D341Med (cell line): ENCODE data around the gene NFATC2.
A peak's percentile ranks its signal among the peaks of the same experiment; 100 is the strongest.

Experiments
- DNase-seq: peaks from one replicate; pipeline ENCODE4 v3.0.0; 2012; ENCODE audit warnings: low spot score

The NFATC2 gene

DNA sequence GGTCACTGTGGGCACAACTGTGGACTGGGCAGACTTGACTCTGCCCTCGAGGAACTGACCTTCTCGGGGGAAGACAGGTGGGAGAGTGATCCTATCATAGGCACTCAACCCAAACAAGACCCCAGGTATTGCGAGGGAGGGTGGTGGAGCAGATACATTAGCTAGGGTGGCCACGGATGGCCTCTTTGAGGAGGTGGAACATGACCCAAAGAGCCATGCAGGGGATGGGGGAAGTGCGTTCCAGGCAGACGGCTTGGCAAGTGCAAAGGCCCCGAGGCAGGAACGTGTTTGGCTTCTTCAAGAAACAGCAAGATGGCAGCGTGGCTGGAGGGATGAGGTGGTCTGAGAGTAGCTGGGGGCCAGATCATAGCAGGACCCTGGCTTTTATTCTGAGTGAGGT is 167.6 kb downstream of the NFATC2 start:
- no peak for DNase-seq

GRCh38 chr20:51374456-51374830 is 168.1 kb downstream of the NFATC2 start:
- DNase-seq: no peak

GRCh38 chr20:51373713-51374455 is 168.6 kb downstream of the NFATC2 start:
- DNase-seq: no peak

GRCh38 chr20:51372966-51373365 is 169.6 kb downstream of the NFATC2 start:
- DNase-seq: no peak

- DNase-seq: peak; percentile 72
Observed at GRCh38 chr20:51372176-51372803, 170.2 kb downstream of the NFATC2 start.

- DNase-seq: no peak
Observed at GRCh38 chr20:51371720-51372119, 170.8 kb downstream of the NFATC2 start.

- no peak for DNase-seq
Observed at GRCh38 chr20:51369503-51369902, 173.0 kb downstream of the NFATC2 start.

DNA sequence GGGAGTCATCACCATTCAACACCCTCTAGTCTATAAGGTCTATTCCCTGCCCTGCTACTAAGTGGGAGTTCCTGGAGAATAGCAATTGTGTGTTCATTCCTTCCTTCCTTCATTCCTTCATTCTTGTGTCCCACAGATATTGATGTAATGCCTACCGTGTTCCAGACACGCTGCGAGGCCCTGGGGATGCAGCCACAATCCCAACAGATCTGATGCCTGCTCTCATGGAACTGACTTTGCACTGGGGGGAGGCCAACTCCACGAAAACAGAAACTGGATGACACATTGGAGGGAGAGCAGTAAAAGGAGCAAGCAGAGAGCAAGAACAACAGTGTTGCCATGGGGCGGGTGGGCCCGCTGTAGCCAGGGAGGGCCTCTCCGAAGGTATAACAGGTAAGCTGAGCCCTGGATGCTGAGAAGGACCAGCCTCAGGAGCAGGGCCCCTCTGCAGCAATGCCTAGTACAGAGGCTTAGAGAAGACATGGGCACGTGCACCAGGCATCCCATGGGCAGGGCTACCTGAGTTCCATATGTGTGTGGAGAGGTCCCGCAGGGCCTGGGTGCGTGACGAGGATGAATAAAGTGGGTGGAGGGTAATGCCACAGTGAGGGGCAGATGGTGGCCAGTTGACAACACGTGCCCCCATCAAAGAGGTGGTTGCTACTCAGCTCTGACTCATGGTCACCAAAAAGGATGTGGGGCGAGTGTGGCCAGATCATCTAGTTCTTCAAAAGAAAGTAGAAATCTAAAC is 173.9 kb downstream of the NFATC2 start:
- no peak for DNase-seq

DNA sequence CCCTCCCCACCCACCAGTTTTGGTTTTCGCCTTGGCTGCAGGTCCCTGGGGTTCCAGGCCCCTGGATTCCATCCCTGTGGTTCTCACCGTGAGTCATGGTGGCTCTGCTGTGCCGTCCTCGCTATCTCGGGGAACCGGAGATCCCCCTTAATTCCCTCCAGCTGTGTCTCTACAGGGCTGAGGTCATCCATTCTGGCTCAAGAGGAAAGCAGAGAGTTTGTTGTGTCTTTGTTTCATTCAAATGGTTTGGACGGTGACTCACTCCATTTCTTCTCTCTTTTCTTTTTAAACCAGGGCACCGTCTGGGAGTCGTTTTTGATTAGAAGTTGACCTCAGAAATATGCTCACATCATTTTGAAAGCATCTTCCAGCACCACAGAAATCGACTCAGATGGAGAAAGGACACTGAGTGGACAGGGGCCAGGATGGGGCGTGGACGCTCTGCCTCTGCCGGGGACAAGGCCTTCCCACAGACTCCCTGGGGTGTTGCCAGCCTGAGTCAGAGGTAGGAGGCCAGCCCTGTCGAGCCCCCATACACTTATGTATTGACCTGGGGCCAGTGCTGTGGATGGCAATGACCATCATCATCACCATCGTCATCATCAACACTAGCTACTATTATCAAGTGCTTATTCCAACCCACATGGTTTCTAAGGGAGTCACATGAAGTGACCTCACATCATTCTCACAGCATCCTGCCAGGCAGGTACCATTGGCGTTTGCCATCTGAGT is 176.2 kb downstream of the NFATC2 start:
- DNase-seq: no peak

GRCh38 chr20:51365670-51366069 is 176.8 kb downstream of the NFATC2 start:
- no peak for DNase-seq

DNA sequence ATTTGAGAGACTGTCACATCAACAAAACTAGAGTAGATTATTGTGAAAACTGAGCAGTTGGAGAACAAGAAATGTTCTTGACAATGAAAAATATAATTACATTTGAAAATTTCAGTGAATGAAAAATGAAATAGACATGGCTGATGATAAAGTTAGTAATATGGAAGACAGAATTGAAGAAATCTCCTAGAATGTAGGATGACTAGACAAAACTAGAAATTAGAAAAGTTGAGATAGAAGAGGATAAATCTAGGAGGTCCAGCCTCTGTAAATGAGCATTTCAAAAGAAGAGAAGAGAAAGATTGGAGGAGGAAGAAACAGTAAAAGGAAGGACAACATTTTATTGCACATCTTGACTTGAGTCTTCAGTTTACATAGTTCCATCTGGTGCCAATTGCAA is 178.7 kb downstream of the NFATC2 start:
- DNase-seq: no peak

- no peak for DNase-seq
Observed at GRCh38 chr20:51363378-51363777, 179.1 kb downstream of the NFATC2 start.

DNA sequence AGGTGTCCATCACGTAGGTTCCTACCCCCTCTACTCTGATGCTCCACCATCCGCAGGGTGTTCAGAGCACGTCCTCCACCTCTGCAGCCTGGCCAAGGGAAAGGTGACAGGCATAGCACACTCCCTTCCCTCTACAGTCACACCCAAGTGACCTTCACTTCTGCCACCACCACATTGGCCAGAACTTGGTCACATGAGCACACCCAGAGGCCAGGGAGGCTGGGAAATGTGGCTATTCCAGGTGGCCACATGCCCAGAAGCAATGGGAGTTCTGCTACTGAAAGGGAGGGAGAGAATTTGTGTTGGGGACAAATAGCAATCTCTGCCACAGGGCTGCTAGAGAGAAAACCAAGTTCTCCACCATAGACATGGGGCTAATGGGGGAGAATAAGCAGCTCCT is 180.3 kb downstream of the NFATC2 start:
- DNase-seq: no peak

DNA sequence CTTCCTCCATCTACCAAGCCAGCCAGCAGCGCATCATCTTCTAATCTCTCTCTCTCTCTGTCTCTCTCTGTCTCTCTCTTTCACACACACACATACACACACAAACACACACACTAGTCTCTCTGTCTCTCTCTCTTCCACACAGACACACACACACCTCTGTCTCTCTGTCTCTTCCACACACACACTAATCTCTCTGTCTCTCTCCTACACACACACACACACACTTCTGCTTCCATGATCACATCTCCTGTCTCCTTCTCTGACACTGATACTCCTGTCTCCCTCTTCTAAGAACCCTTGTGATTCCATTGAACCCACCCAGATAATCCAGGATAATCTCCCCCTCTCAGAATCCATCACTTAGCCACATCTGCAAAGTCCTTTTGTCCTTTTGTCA is 181.3 kb downstream of the NFATC2 start:
- DNase-seq: no peak

- DNase-seq: no peak
Observed at GRCh38 chr20:51360451-51361201, 181.9 kb downstream of the NFATC2 start.

DNA sequence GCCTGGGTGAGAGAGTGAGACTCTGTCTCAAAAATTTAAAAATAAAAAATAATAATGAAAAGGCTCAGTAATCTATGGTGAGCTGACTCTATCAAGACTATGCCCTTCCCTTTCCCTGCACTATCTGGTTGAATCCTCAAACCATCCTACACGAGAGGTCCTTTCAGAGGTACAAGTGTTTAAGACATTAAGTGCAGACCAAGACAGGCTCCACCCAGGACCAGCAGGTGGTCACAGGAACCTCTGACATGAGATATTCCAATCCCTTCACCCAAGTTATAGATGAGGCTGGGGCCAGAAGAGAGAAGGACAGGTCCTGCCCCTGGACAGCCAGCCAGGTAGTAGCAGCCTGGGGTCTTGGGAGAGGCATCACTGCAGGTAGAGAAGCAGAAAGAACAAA is 182.6 kb downstream of the NFATC2 start:
- DNase-seq: no peak

GRCh38 chr20:51359401-51359800 is 183.1 kb downstream of the NFATC2 start:
- DNase-seq: no peak

GRCh38 chr20:51358032-51358724 is 184.3 kb downstream of the NFATC2 start:
- no peak for DNase-seq

- no peak for DNase-seq
Observed at GRCh38 chr20:51357543-51357942, 185.0 kb downstream of the NFATC2 start.

GRCh38 chr20:51356871-51357270 is 185.6 kb downstream of the NFATC2 start:
- no peak for DNase-seq

DNA sequence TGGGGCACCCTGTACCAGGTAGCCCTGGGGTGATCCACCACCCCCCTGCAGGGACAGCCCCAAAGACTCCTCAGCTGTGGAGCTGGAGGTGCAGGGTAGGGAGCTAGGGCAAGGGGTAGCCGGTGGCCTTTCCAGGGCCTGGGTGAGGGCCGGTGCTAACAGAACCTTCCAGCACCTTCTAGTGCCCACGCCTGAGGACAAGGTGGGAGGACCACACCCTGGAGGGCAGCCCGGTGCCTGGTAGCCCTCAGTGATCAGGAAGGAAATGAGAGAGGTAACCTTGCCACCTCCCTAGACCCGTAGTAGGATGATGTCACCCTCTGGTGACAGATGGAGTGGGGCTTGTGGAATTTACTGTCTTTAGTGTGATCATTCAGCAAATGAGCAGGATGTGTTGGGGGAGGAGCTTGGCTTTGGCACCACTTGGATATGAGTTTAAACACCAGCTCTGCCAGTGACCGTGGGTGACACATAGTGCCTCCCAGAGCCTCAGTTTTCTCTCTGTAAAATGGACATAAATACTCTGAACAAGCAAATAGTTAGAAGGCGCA is 187.7 kb downstream of the NFATC2 start:
- no peak for DNase-seq
